HUES6 (cell line): ENCODE measurements around the gene FBXO8.
"Not testable (repeated sequence)": the region's sequence is repeated elsewhere in the genome, so short reads cannot be mapped to it uniquely, and the experiment has no call there.

Experiments used
- H3K27ac ChIP-seq: 2 replicates; pipeline ENCODE4 v1.7.0; 2013; ENCODE audit warnings: low read depth, mild to moderate bottlenecking, low read length, inconsistent platforms
- H3K27me3 ChIP-seq: 2 replicates; pipeline ENCODE4 v1.6.1; 2013; ENCODE audit warnings: low read length; ENCODE audit not compliant: control insufficient read depth, insufficient read depth
- H3K36me3 ChIP-seq: 2 replicates; pipeline ENCODE4 v1.6.1; 2013; ENCODE audit warnings: low read length; ENCODE audit not compliant: control insufficient read depth, insufficient read depth
- H3K4me1 ChIP-seq: 2 replicates; pipeline ENCODE4 v1.6.1; 2013; ENCODE audit warnings: low read length; ENCODE audit not compliant: control insufficient read depth, insufficient read depth
- H3K4me3 ChIP-seq: 2 replicates; pipeline ENCODE4 v1.5.1; 2013; ENCODE audit warnings: low read depth, low read length
- H3K9ac ChIP-seq: one replicate; pipeline ENCODE4 v1.6.1; 2013; ENCODE audit warnings: mild to moderate bottlenecking, low read length
- H3K9me3 ChIP-seq: 2 replicates; pipeline ENCODE4 v1.6.1; 2013; ENCODE audit warnings: low read depth, low read length; ENCODE audit not compliant: control insufficient read depth, insufficient read depth

Gene FBXO8

GRCh38 chr4:174263445-174263736 lies 20.1 kb downstream of the FBXO8 start:
- Histone ChIP-seq H3K27me3 (no peaks in the 10 kb centered on the region), H3K4me3 (no peak overlapping the region), H3K4me1 (no peaks in the 10 kb centered on the region), H3K36me3 (no peaks in the 10 kb centered on the region), H3K9me3 (no peaks in the 10 kb centered on the region), H3K27ac (no peak overlapping the region), H3K9ac (no peak overlapping the region)

GRCh38 chr4:174262624-174263444 lies 20.6 kb downstream of the FBXO8 start:
- Histone ChIP-seq H3K27me3 (no peaks in the 10 kb centered on the region), H3K27ac (no peak overlapping the region), H3K36me3 (no peaks in the 10 kb centered on the region), H3K9me3 (no peaks in the 10 kb centered on the region), H3K9ac (no peak overlapping the region), H3K4me1 (no peaks in the 10 kb centered on the region), H3K4me3 (no peak overlapping the region)

- not testable (repeated sequence) for H3K27me3 ChIP-seq, H3K4me3 ChIP-seq, H3K36me3 ChIP-seq, H3K9me3 ChIP-seq, H3K27ac ChIP-seq, H3K4me1 ChIP-seq, H3K9ac ChIP-seq
Measured at GRCh38 chr4:174261432-174261831, 22.0 kb downstream of the FBXO8 start.

GRCh38 chr4:174260099-174260498 lies 23.4 kb downstream of the FBXO8 start:
- Histone ChIP-seq H3K36me3 (no peaks in the 10 kb centered on the region), H3K4me1 (no peaks in the 10 kb centered on the region), H3K4me3 (no peak overlapping the region), H3K27me3 (no peaks in the 10 kb centered on the region), H3K27ac (no peak overlapping the region), H3K9me3 (no peaks in the 10 kb centered on the region), H3K9ac (no peak overlapping the region)

GRCh38 chr4:174259580-174259979 lies 23.9 kb downstream of the FBXO8 start:
- H3K4me3 ChIP-seq: no peak overlapping the region
- H3K9ac ChIP-seq: no peak overlapping the region
- H3K36me3 ChIP-seq: no peaks in the 10 kb centered on the region
- H3K4me1 ChIP-seq: no peaks in the 10 kb centered on the region
- no peak overlapping the region for H3K27ac ChIP-seq
- no peaks in the 10 kb centered on the region for H3K9me3 ChIP-seq
- no peaks in the 10 kb centered on the region for H3K27me3 ChIP-seq

GRCh38 chr4:174256277-174256713 lies 27.2 kb downstream of the FBXO8 start:
- Histone ChIP-seq H3K4me1 (no peaks in the 10 kb centered on the region), H3K36me3 (no peaks in the 10 kb centered on the region), H3K4me3 (no peak overlapping the region), H3K27me3 (no peaks in the 10 kb centered on the region), H3K9ac (no peak overlapping the region), H3K27ac (no peak overlapping the region), H3K9me3 (no peaks in the 10 kb centered on the region)

GRCh38 chr4:174255786-174256185 lies 27.7 kb downstream of the FBXO8 start:
- H3K27ac ChIP-seq: no peak overlapping the region

GRCh38 chr4:174255374-174255773 lies 28.1 kb downstream of the FBXO8 start:
- no peak overlapping the region for H3K27ac ChIP-seq
- no peaks in the 10 kb centered on the region for H3K27me3 ChIP-seq
- H3K9ac ChIP-seq: no peak overlapping the region
- no peaks in the 10 kb centered on the region for H3K9me3 ChIP-seq
- no peaks in the 10 kb centered on the region for H3K4me1 ChIP-seq
- no peaks in the 10 kb centered on the region for H3K36me3 ChIP-seq
- H3K4me3 ChIP-seq: no peak overlapping the region

More at GRCh38 chr4:174255786-174256185, 27.7 kb downstream of the FBXO8 start:
- H3K4me3 ChIP-seq: no peak overlapping the region
- no peaks in the 10 kb centered on the region for H3K27me3 ChIP-seq
- no peak overlapping the region for H3K9ac ChIP-seq
- no peaks in the 10 kb centered on the region for H3K9me3 ChIP-seq
- no peaks in the 10 kb centered on the region for H3K4me1 ChIP-seq
- H3K36me3 ChIP-seq: no peaks in the 10 kb centered on the region

GRCh38 chr4:174254613-174255012 lies 28.9 kb downstream of the FBXO8 start:
- no peak overlapping the region for H3K9ac ChIP-seq
- H3K27ac ChIP-seq: no peak overlapping the region
- no peaks in the 10 kb centered on the region for H3K9me3 ChIP-seq
- no peaks in the 10 kb centered on the region for H3K27me3 ChIP-seq
- H3K36me3 ChIP-seq: no peaks in the 10 kb centered on the region
- H3K4me3 ChIP-seq: no peak overlapping the region
- H3K4me1 ChIP-seq: no peaks in the 10 kb centered on the region

- Histone ChIP-seq H3K4me1 (no peaks in the 10 kb centered on the region), H3K4me3 (no peak overlapping the region), H3K36me3 (no peaks in the 10 kb centered on the region), H3K9me3 (no peaks in the 10 kb centered on the region), H3K27ac (no peak overlapping the region), H3K9ac (no peak overlapping the region), H3K27me3 (no peaks in the 10 kb centered on the region)
Measured at GRCh38 chr4:174252412-174252811, 31.1 kb downstream of the FBXO8 start.

- H3K9me3 ChIP-seq: no peaks in the 10 kb centered on the region
- H3K4me3 ChIP-seq: no peak overlapping the region
- H3K9ac ChIP-seq: no peak overlapping the region
- H3K36me3 ChIP-seq: no peaks in the 10 kb centered on the region
- no peak overlapping the region for H3K27ac ChIP-seq
- H3K27me3 ChIP-seq: no peaks in the 10 kb centered on the region
- H3K4me1 ChIP-seq: no peaks in the 10 kb centered on the region
Measured at GRCh38 chr4:174248407-174248806, 35.1 kb downstream of the FBXO8 start.
